PC-3 (cell line): Measurements from ENCODE around the gene ZBTB49.

ENCODE experiments used
- CTCF ChIP-seq: fragments of 300-600 bp; sonication (generic); conservative IDR thresholded peaks from 2 replicates; pipeline ENCODE4 v1.5.1; 2017; ENCODE audit warnings: antibody characterized with exemption, low read depth, mild to moderate bottlenecking, low read length
- EZH2 ChIP-seq: fragments of 300-600 bp; sonication (generic); IDR thresholded peaks from one replicate; pipeline ENCODE4 v1.6.1; 2017; ENCODE audit warnings: antibody characterized with exemption, mild to moderate bottlenecking, low read length; ENCODE audit not compliant: unreplicated experiment

- TF ChIP-seq CTCF (no peak), EZH2 (no peak)
These were observed 35.3 kb downstream of the ZBTB49 start for GRCh38 chr4:4325321-4325720.
